IMR-90 (cell line): ENCODE measurements around the gene RAI1. TPM values are rescaled to one million over a fixed set of nuclear protein-coding genes. Genes with fewer than 3 reads are reported as not detected.

Experiments
- ATAC-seq: fragments of 200-7000 bp; cut with Tn5 transposase; 2 replicates; pipeline ENCODE4 v1.9.1; 2020; ENCODE audit warnings: low read depth, mild to moderate bottlenecking, moderate library complexity
- BruUV-seq: library from RNA; stranded (reverse); fragments of 400-500 nt; replicated peaks from 2 replicates; lab custom pipeline; 2021; lab: Mats Ljungman, UMichigan
- CTCF ChIA-PET: fragments of 300-600 bp; formaldehyde crosslinking; extraction: SDS; loops from one replicate; lab custom pipeline; 2021; ENCODE audit warnings: antibody characterized with exemption; lab: Yijun Ruan, JAX
- POLR2A ChIA-PET: fragments of 300-600 bp; sonication (Branson Sonifier 250); formaldehyde crosslinking; loops from one replicate; lab custom pipeline; 2022; ENCODE audit warnings: antibody characterized with exemption; ENCODE audit not compliant: unreplicated experiment; lab: Charles Lee
- DNase-seq: peaks from one replicate; pipeline ENCODE4 v3.0.0; 2013
- H2AFZ ChIP-seq: replicated peaks from 2 replicates; pipeline ENCODE3; 2013; ENCODE audit warnings: low read length, mild to moderate bottlenecking; ENCODE audit not compliant: poor library complexity
- H2AK5ac ChIP-seq: 2 replicates; pipeline ENCODE4 v1.6.1; 2013; ENCODE audit warnings: low read depth, low read length, inconsistent platforms
- H2AK9ac ChIP-seq: replicated peaks from 2 replicates; pipeline ENCODE3; 2013; ENCODE audit warnings: mild to moderate bottlenecking, low read depth, low read length, moderate library complexity; ENCODE audit not compliant: poor library complexity
- H2BK120ac ChIP-seq: 2 replicates; pipeline ENCODE4 v1.6.1; 2013; ENCODE audit warnings: low read depth, low read length, inconsistent platforms
- H2BK15ac ChIP-seq: 3 replicates; pipeline ENCODE4 v1.6.1; 2013; ENCODE audit warnings: low read depth, low read length, inconsistent platforms
- H2BK20ac ChIP-seq: 2 replicates; pipeline ENCODE4 v1.6.1; 2013; ENCODE audit warnings: low read depth, mild to moderate bottlenecking, inconsistent platforms, low read length, moderate library complexity
- H2BK5ac ChIP-seq: 2 replicates; pipeline ENCODE4 v1.6.1; 2013; ENCODE audit warnings: mild to moderate bottlenecking, low read depth, low read length, inconsistent platforms; ENCODE audit not compliant: poor library complexity, severe bottlenecking
- H3K14ac ChIP-seq: replicated peaks from 2 replicates; pipeline ENCODE4 v1.6.1; 2013; ENCODE audit warnings: low read depth, low read length, inconsistent platforms
- H3K18ac ChIP-seq: 2 replicates; pipeline ENCODE4 v1.6.1; 2013; ENCODE audit warnings: low read depth, low read length, control low read depth
- H3K23ac ChIP-seq: 2 replicates; pipeline ENCODE4 v1.6.1; 2013; ENCODE audit warnings: low read depth, low read length, inconsistent platforms
- H3K27ac ChIP-seq: 2 replicates; pipeline ENCODE4 v1.5.1; 2013; ENCODE audit warnings: mild to moderate bottlenecking, control low read depth, low read length; ENCODE audit not compliant: insufficient read depth
- H3K27me3 ChIP-seq: 2 replicates; pipeline ENCODE4 v1.6.1; 2013; ENCODE audit warnings: low read length; ENCODE audit not compliant: control insufficient read depth, insufficient read depth
- H3K36me3 ChIP-seq: 2 replicates; pipeline ENCODE4 v1.6.1; 2013; ENCODE audit warnings: low read length, mixed read lengths; ENCODE audit not compliant: control insufficient read depth, insufficient read depth
- H3K4ac ChIP-seq: 2 replicates; pipeline ENCODE4 v1.6.1; 2013; ENCODE audit warnings: low read depth, low read length, inconsistent platforms
- H3K4me1 ChIP-seq: 2 replicates; pipeline ENCODE4 v1.6.1; 2013; ENCODE audit warnings: low read length, mixed read lengths; ENCODE audit not compliant: control insufficient read depth, insufficient read depth
- H3K4me2 ChIP-seq: 2 replicates; pipeline ENCODE4 v1.6.1; 2013; ENCODE audit warnings: low read depth, mild to moderate bottlenecking, control low read depth, low read length, moderate library complexity
- H3K4me3 ChIP-seq: 2 replicates; pipeline ENCODE4 v1.5.1; 2013; ENCODE audit warnings: low read depth, mild to moderate bottlenecking, control low read depth, low read length, moderate library complexity; ENCODE audit not compliant: insufficient read depth
- H3K56ac ChIP-seq: 2 replicates; pipeline ENCODE4 v1.6.1; 2013; ENCODE audit warnings: low read length, inconsistent platforms; ENCODE audit not compliant: insufficient read depth; ENCODE audit errors: extremely low read depth
- H3K79me1 ChIP-seq, 2 experiments: 2 replicates each; pipeline ENCODE4 v1.6.1; 2013; ENCODE audit warnings: low read length in 2 of 2, inconsistent platforms in 1 of 2, low read depth in 1 of 2
- H3K9ac ChIP-seq: 2 replicates; pipeline ENCODE4 v1.6.1; 2013; ENCODE audit warnings: low read depth, low read length, control low read depth
- H3K9me1 ChIP-seq: 2 replicates; pipeline ENCODE4 v1.6.1; 2013; ENCODE audit warnings: low read length, inconsistent platforms; ENCODE audit not compliant: insufficient read depth
- H3K9me3 ChIP-seq: 2 replicates; pipeline ENCODE4 v1.6.1; 2013; ENCODE audit warnings: low read length; ENCODE audit not compliant: control insufficient read depth, insufficient read depth
- H4K20me1 ChIP-seq: 2 replicates; pipeline ENCODE4 v1.6.1; 2013; ENCODE audit warnings: low read length, inconsistent platforms; ENCODE audit not compliant: insufficient read depth
- H4K5ac ChIP-seq: 2 replicates; pipeline ENCODE4 v1.6.1; 2013; ENCODE audit warnings: mild to moderate bottlenecking, low read depth, low read length, control low read depth
- H4K8ac ChIP-seq, 2 experiments: 2 replicates each; pipeline ENCODE4 v1.6.1; 2013; ENCODE audit warnings: low read depth in 2 of 2, low read length in 2 of 2, control low read depth in 1 of 2, inconsistent platforms in 1 of 2
- H4K91ac ChIP-seq: 2 replicates; pipeline ENCODE4 v1.6.1; 2013; ENCODE audit warnings: low read depth, low read length, inconsistent platforms; ENCODE audit not compliant: insufficient read depth
- MAZ ChIP-seq: IDR thresholded peaks from 2 replicates; pipeline ENCODE4 v1.6.1; 2012; ENCODE audit warnings: low read depth, mild to moderate bottlenecking, low read length, improper control_type of control experiment, moderate library complexity, borderline replicate concordance
- POLR2A ChIP-seq: IDR thresholded peaks from 2 replicates; pipeline ENCODE4 v1.6.1; 2012; ENCODE audit warnings: mild to moderate bottlenecking, low read depth, low read length
- WGBS, 2 experiments: methylation state at CpG; one replicate each; pipeline versions ENCODE4 v1.1.5 to v1.1.7; 2013; ENCODE audit warnings: missing lambda C conversion rate in 2 of 2; ENCODE audit not compliant: insufficient read length in 1 of 2; ENCODE audit errors: extremely low coverage in 2 of 2; 5-methylcytosine and 5-hydroxymethylcytosine counted together
- dilution Hi-C: fragments of 300-500 bp; cut with HindIII; formaldehyde crosslinking; loops from one replicate; pipeline ENCODE4 v1.14.3; 2018; ENCODE audit warnings: low sequenced_read_pairs; ENCODE audit not compliant: unreplicated experiment
- in situ Hi-C: fragments of 300-500 bp; cut with MboI; formaldehyde crosslinking; loops from 3 replicates; pipeline ENCODE4 v1.14.3; 2019; ENCODE audit warnings: low sequenced_read_pairs, inconsistent platforms, mixed read lengths
- intact Hi-C: fragments of 100-400 bp; cut with micrococcal nuclease; formaldehyde crosslinking; loops from 2 replicates; pipeline ENCODE4 v1.10.0; 2022
- polyA plus RNA-seq, 3 experiments: library from polyadenylated mRNA; depleted of rRNA; stranded (reverse); fragments of >200 nt; gene quantifications; 2 replicates each; pipeline ENCODE4 v1.2.3, GENCODE V29; 2012; ENCODE audit warnings: low replicate concordance in 1 of 3
- total RNA-seq: library from RNA; depleted of rRNA; stranded (reverse); fragments of >200 nt; gene quantifications from 2 replicates; pipeline ENCODE4 v1.2.3, GENCODE V29; 2012

Gene RAI1
- total and polyA plus RNA-seq, 2 of the 4 experiments (the other 2 are of a cell fraction), result 1.8 to 10.5 TPM

GRCh38 chr17:17742688-17743390, 61.6 kb downstream of the RAI1 start:
- H3K23ac ChIP-seq, result no peak overlapping the region
- H2BK120ac ChIP-seq, result no peak overlapping the region
- peaks cover 49 to 95% of the 10 kb centered on the region in 2 experiments for H3K79me1 ChIP-seq
- DNase-seq (no peak), ATAC-seq (no peak)
- intact Hi-C loops (loop anchor here (10.0 kb wide), 1 partner anchor 388 kb away; no protein-coding TSS in a partner anchor), dilution Hi-C loops (no loop called here), in situ Hi-C loops (no loop called here)
- no peak overlapping the region for H3K4me2 ChIP-seq
- H3K4me1 ChIP-seq, result peaks cover 47% of the 10 kb centered on the region
- peaks cover 5% of the 10 kb centered on the region; the same call in 1 of the 2 replicates for H3K36me3 ChIP-seq
- no peak overlapping the region for H3K27ac ChIP-seq
- no TSS peak for BruUV-seq
- H3K9me1 ChIP-seq, result peaks cover 47% of the 10 kb centered on the region
- H2BK5ac ChIP-seq, result no peak overlapping the region
- no peak overlapping the region for H2BK20ac ChIP-seq
- H2AK9ac ChIP-seq, result no peak overlapping the region
- no peak overlapping the region for H3K14ac ChIP-seq
- H3K4ac ChIP-seq, result no peak overlapping the region
- H4K20me1 ChIP-seq, result peaks cover 91% of the 10 kb centered on the region
- H3K9ac ChIP-seq, result no peak overlapping the region
- H3K9me3 ChIP-seq, result no peaks in the 10 kb centered on the region
- H2AK5ac ChIP-seq, result 0 out of 2 replicates have a peak overlapping the region, but pooled peaks have one; percentile 2
- no peak for TF ChIP-seq POLR2A
- TF ChIP-seq MAZ, result no peak
- H4K8ac ChIP-seq, result no peak overlapping the region
- H3K18ac ChIP-seq, result no peak overlapping the region
- no peak overlapping the region for H3K4me3 ChIP-seq
- no peak overlapping the region for H4K91ac ChIP-seq
- no peak overlapping the region for H2AFZ ChIP-seq
- H2BK15ac ChIP-seq, result no peak overlapping the region
- POLR2A ChIA-PET, result no interaction called here
- CTCF ChIA-PET, result no interaction called here
- WGBS, 2 experiments, result no CpG with 5 or more reads among the region's 4 CpGs
- no peak overlapping the region for H4K5ac ChIP-seq
- H3K27me3 ChIP-seq, result no peaks in the 10 kb centered on the region
- H3K56ac ChIP-seq, result no peak overlapping the region
